ENCODE results near the gene FOXL1. TPM values are rescaled to one million over a fixed set of nuclear protein-coding genes. Genes with fewer than 3 reads are reported as not detected.

FOXL1 gene
- total RNA-seq, 6 experiments from 2014 or later: 0.15 to 0.74 (median 0.46) TPM; not detected in 2

DNA sequence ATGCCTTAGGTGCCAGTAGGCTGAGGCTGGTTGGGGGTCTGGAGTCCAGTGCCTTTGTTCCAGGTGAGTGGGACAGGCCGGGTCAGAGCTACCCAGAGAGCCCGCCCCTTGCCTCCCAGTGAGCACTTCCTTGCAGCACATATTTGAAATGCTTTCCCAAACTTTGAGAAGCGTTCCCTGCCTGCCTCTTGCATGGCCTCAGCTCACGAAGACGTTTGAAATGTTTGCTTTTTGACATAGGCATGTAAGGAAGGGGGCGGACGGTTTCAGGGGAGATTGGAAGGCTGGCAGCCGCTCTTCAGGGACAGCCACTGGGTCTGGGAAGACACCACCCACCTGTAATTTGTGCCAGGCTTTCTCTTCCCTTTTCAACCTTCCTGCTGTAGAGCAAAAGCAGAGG, 5.1 kb upstream of the FOXL1 start:
- TF ChIP-seq POLR2A (IDR thresholded peaks at IDR 0.05): no peak
- TF ChIP-seq, protein P1, sequence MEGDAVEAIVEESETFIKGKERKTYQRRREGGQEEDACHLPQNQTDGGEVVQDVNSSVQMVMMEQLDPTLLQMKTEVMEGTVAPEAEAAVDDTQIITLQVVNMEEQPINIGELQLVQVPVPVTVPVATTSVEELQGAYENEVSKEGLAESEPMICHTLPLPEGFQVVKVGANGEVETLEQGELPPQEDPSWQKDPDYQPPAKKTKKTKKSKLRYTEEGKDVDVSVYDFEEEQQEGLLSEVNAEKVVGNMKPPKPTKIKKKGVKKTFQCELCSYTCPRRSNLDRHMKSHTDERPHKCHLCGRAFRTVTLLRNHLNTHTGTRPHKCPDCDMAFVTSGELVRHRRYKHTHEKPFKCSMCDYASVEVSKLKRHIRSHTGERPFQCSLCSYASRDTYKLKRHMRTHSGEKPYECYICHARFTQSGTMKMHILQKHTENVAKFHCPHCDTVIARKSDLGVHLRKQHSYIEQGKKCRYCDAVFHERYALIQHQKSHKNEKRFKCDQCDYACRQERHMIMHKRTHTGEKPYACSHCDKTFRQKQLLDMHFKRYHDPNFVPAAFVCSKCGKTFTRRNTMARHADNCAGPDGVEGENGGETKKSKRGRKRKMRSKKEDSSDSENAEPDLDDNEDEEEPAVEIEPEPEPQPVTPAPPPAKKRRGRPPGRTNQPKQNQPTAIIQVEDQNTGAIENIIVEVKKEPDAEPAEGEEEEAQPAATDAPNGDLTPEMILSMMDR (IDR thresholded peaks at IDR 0.05): no peak
- DNase-seq (no peak), ATAC-seq (no peak)
- no peaks in the 10 kb centered on the region for H3K4me1 ChIP-seq
- no peaks in the 10 kb centered on the region for H3K9me3 ChIP-seq
- H3K36me3 ChIP-seq: no peaks in the 10 kb centered on the region
- WGBS (ENCODE audit: insufficient coverage, low coverage, low lambda C conversion rate, missing lambda C conversion rate): 31% methylated on average over 8 of the region's 8 CpGs
- no peak overlapping the region for H3K4me3 ChIP-seq
- H3K27ac ChIP-seq: no peak overlapping the region
- intact Hi-C loops (cut with DNase I): loop anchor here in 1 of 2 donors (10.0 kb wide), 1 partner anchor 492 kb away; no protein-coding TSS in a partner anchor
- peaks cover 0 to 28% of the 10 kb centered on the region in 2 donors for H3K27me3 ChIP-seq

DNA sequence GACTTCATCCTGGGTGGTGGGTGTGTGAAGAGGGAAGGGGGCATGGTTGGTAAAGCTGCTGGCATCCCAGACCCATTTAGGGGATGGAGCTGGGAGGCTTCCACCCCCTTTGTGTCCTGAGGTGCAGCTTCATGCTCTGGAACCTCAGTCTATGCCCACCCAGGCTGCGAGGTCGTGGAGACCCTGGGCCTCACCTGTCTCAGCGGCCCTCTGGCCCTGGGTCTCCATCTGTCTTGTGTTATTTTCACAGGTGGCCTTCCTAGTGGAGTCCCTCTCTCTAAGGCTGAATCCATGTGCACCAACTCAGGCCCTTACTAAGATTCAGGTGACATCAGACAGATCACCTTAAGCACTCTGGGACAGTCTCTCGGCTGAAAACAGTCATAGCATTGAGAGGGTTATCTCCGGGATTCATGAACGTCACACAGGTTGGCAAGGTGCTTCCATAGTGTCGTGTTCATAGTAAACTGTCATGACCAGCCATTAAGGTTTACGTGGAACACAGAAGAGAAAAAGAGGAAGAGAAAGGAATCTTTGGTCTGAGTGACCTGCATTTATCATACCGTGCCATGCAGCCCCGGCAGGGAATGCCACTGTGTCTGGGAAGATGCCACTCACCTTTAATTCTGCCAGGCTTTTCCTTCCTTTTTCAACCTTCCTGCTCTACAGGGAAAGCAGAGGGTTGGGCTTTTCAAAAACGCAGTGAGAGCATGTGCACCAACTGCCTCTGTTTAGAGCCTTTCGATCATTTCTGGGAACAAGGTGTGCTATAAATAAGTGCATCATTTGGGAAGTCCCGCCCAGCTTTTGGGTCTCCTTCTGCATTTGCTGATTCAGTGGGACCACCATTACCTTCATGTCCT, 4.5 kb upstream of the FOXL1 start:
- WGBS (ENCODE audit: insufficient coverage, low coverage, low lambda C conversion rate, missing lambda C conversion rate): 34% methylated on average over 10 of the region's 13 CpGs
- H3K36me3 ChIP-seq: no peaks in the 10 kb centered on the region
- TF ChIP-seq, protein P1 (IDR thresholded peaks at IDR 0.05): no peak
- TF ChIP-seq POLR2A (IDR thresholded peaks at IDR 0.05): no peak
- peaks cover 0 to 28% of the 10 kb centered on the region in 2 donors for H3K27me3 ChIP-seq
- H3K9me3 ChIP-seq: no peaks in the 10 kb centered on the region
- intact Hi-C loops (cut with DNase I): loop anchor here in 1 of 2 donors (10.0 kb wide), 1 partner anchor 491 kb away; no protein-coding TSS in a partner anchor
- ATAC-seq (no peak), DNase-seq (no peak)
- H3K4me1 ChIP-seq: no peaks in the 10 kb centered on the region
- H3K4me3 ChIP-seq: no peak overlapping the region
- H3K27ac ChIP-seq: no peak overlapping the region

DNA sequence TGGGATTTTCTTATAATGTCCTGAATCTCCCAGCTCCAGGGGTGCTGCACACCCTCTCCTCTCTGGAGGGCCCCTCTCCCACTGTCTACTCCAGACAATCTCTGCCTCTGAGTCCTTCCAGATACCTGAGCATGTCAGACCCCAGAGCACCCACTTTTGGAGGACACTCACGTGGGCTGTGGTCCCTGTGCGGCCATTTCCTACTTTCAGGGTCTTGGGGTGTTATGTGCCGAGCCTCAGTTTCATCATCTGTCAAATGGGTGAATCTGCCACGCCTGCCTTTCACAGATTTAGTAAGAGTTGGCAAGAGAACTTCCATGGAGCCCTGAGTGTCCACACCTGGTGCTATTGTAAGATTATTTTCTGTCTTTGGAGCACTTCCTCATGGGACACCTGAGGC, 3.7 kb upstream of the FOXL1 start:
- no peaks in the 10 kb centered on the region for H3K4me1 ChIP-seq
- no peak overlapping the region for H3K4me3 ChIP-seq
- intact Hi-C loops (cut with DNase I): loop anchor here in 1 of 2 donors (10.0 kb wide), 1 partner anchor 490 kb away; no protein-coding TSS in a partner anchor
- 17% methylated on average over 1 of the region's 4 CpGs for WGBS (ENCODE audit: insufficient coverage, low coverage, low lambda C conversion rate, missing lambda C conversion rate)
- no peaks in the 10 kb centered on the region for H3K9me3 ChIP-seq
- TF ChIP-seq, protein P1 (IDR thresholded peaks at IDR 0.05): no peak
- no peak for TF ChIP-seq POLR2A (IDR thresholded peaks at IDR 0.05)
- ATAC-seq (no peak), DNase-seq (no peak)
- H3K27ac ChIP-seq: no peak overlapping the region
- peaks cover 0 to 28% of the 10 kb centered on the region in 2 donors for H3K27me3 ChIP-seq
- H3K36me3 ChIP-seq: no peaks in the 10 kb centered on the region

DNA sequence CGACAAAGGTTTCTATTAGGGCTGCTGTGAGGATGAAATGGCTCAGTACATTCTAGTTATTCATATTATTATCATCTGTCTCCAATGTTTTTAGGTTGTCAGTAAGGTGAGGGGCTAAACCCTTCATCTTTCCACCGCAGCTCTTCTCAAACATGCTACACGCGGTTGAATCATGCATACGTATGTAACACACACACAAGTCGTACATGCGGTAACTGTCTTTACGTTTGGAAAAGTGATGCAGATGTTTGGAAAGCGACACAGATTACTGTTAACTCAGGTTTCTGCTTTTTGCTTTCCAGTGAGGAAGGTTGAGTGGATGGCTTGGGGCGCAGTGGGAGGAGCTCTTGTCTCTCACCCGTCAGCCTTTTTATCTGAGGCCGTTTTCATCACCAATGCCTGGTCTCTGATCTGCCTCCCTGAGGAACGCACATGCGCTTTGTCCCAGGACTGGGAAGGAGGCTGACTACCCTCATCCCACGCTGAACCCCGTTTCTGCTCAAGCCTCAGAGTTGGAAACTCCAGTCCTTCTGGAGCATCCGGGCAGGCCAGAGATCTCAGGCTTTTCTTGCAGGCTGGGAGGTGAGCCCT, 3.2 kb upstream of the FOXL1 start:
- ATAC-seq (no peak), DNase-seq (no peak)
- TF ChIP-seq, protein P1 (IDR thresholded peaks at IDR 0.05): no peak
- TF ChIP-seq POLR2A (IDR thresholded peaks at IDR 0.05): no peak
- Histone ChIP-seq H3K4me1 (no peaks in the 10 kb centered on the region), H3K9me3 (no peaks in the 10 kb centered on the region), H3K36me3 (no peaks in the 10 kb centered on the region), H3K4me3 (no peak overlapping the region), H3K27me3 (peaks cover 0 to 28% of the 10 kb centered on the region in 2 donors), H3K27ac (no peak overlapping the region)
- intact Hi-C loops (cut with DNase I): loop anchor here in 1 of 2 donors (10.0 kb wide), 1 partner anchor 490 kb away; no protein-coding TSS in a partner anchor
- 51% methylated on average over 12 of the region's 17 CpGs for WGBS (ENCODE audit: insufficient coverage, low coverage, low lambda C conversion rate, missing lambda C conversion rate)
